ENCODE measurements around the gene KIR2DL4. TPM values are rescaled to one million over a fixed set of nuclear protein-coding genes. Genes with fewer than 3 reads are reported as not detected.
"Not testable (repeated sequence)": the region's sequence is repeated elsewhere in the genome, so short reads cannot be mapped to it uniquely, and the experiment has no call there.

Gene KIR2DL4
- total RNA-seq, 6 experiments from 2014 or later, result not detected

DNA sequence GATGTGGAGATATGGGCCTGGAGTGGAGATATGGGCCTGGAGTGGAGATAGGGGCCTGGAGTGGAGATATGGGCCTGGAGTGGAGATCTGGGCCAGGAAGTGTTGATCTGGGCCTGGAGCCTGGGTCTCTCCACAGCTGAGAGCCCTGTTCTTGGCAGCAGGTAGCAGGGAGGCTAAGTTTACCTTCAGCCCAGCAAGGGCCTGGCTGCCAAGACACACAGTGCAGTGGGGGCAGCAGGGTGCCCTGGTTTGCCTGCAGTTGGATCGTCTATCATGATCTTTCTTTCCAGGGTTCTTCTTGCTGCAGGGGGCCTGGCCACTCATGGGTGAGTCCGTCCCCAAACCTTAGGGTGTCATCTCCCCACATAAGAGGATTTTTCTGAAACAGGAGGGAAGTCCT is 47.5 kb downstream of the KIR2DL4 start:
- Mint-ChIP-seq H3K27ac (no peak overlapping the region), H3K4me1 (ENCODE audit: low read depth) (no peaks in the 10 kb centered on the region), H3K4me3 (no peak overlapping the region), H3K36me3 (ENCODE audit: low read depth) (peaks cover 17% of the 10 kb centered on the region), H3K9me3 (peaks cover 86% of the 10 kb centered on the region), H3K27me3 (ENCODE audit: insufficient read depth) (peaks cover 1% of the 10 kb centered on the region; the same call in 1 of the 2 replicates)
- DNase-seq, result no peak
- TF ChIP-seq, protein P1, sequence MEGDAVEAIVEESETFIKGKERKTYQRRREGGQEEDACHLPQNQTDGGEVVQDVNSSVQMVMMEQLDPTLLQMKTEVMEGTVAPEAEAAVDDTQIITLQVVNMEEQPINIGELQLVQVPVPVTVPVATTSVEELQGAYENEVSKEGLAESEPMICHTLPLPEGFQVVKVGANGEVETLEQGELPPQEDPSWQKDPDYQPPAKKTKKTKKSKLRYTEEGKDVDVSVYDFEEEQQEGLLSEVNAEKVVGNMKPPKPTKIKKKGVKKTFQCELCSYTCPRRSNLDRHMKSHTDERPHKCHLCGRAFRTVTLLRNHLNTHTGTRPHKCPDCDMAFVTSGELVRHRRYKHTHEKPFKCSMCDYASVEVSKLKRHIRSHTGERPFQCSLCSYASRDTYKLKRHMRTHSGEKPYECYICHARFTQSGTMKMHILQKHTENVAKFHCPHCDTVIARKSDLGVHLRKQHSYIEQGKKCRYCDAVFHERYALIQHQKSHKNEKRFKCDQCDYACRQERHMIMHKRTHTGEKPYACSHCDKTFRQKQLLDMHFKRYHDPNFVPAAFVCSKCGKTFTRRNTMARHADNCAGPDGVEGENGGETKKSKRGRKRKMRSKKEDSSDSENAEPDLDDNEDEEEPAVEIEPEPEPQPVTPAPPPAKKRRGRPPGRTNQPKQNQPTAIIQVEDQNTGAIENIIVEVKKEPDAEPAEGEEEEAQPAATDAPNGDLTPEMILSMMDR (IDR thresholded peaks at IDR 0.05), result no peak

DNA sequence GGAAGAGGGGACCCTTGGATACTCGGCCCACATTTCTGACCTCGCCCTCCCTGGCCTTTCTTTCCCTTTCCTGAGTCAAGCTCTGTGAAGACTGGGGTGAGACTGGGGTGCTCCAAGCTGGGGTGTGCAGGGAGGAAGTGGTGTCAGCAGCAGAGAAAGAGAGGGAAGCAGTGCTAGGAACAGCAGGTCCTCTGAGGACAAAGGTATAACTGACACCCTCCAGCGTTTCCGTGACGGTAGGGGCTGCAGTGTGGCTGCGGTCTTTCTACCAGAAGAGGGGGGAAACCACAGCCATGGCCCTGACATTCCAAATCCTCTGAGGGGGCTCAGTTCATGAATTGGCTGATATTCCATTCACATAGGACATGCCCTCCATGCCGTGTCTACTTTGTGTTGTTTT is 47.9 kb downstream of the KIR2DL4 start:
- Mint-ChIP-seq H3K4me1 (ENCODE audit: low read depth) (no peaks in the 10 kb centered on the region), H3K27ac (no peak overlapping the region), H3K4me3 (no peak overlapping the region), H3K9me3 (peaks cover 89% of the 10 kb centered on the region), H3K27me3 (ENCODE audit: insufficient read depth) (peaks cover 1% of the 10 kb centered on the region; the same call in 1 of the 2 replicates), H3K36me3 (ENCODE audit: low read depth) (peaks cover 17% of the 10 kb centered on the region)
- TF ChIP-seq, protein P1 (IDR thresholded peaks at IDR 0.05), result no peak
- DNase-seq, result no peak

DNA sequence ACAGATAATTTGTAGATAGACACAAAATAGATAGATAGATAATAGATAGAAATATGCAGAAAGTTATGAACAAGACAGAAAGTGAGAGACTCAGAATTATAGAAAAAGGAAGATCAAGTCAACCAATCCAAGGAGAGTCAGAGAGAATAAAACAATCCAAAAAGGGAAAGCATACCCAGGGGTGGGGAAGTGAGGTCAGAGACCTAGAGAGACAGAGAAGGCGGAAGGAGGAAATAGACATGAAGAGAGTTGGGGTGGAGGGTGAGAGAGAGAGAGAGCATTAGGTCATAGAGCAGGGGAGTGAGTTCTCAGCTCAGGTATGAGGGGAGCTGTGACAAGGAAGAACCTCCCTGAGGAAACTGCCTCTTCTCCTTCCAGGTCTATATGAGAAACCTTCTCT is 51.8 kb downstream of the KIR2DL4 start:
- peaks cover 79% of the 10 kb centered on the region for H3K9me3 Mint-ChIP-seq
- H3K4me3 Mint-ChIP-seq; H3K27ac Mint-ChIP-seq; H3K36me3 Mint-ChIP-seq (ENCODE audit: low read depth); H3K4me1 Mint-ChIP-seq (ENCODE audit: low read depth); DNase-seq; H3K27me3 Mint-ChIP-seq (ENCODE audit: insufficient read depth): not testable (repeated sequence)

DNA sequence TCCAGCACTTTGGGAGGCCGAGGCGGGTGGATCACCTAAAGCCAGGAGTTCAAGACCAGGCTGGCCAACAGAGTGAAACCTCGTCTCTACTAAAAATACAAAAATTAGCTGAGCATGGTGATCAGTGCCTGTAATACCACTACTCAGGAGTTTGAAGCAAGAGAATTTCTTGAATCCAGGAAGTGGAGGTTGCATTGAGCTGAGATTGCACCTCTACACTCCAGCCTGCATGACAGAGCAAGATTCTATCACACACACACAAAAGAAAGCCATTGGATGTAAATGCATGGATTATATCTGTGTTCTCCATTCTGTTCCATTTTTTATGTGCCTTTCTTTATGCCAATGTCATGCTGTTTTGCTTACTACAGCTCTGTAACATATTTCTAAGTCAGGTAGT is 55.1 kb downstream of the KIR2DL4 start:
- not testable (repeated sequence) for H3K4me1 Mint-ChIP-seq (ENCODE audit: low read depth); DNase-seq; H3K27ac Mint-ChIP-seq; H3K4me3 Mint-ChIP-seq; H3K27me3 Mint-ChIP-seq (ENCODE audit: insufficient read depth); H3K36me3 Mint-ChIP-seq (ENCODE audit: low read depth)
- peaks cover 68% of the 10 kb centered on the region for H3K9me3 Mint-ChIP-seq

DNA sequence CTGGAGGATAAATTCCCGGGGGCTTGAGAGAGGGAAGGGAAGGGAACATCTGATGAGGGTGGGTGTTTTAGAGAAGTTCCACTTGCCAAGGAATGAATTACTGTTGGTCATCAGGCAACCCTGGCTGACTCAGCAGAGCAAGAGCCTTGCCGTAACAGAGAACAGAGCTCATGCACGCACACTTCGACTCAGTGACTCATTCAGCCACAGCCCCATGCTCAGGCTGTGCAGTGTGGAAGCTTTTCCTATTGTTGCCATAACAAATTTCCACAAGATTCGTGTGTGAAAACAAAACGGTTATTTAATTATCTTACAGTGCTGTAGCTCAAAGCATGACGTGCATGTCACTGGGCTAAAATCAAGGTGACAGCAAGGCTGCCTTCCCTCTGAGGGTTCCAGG is 56.0 kb downstream of the KIR2DL4 start:
- not testable (repeated sequence) for H3K27me3 Mint-ChIP-seq (ENCODE audit: insufficient read depth); DNase-seq; H3K4me1 Mint-ChIP-seq (ENCODE audit: low read depth); H3K36me3 Mint-ChIP-seq (ENCODE audit: low read depth); H3K27ac Mint-ChIP-seq; H3K4me3 Mint-ChIP-seq
- peaks cover 61% of the 10 kb centered on the region for H3K9me3 Mint-ChIP-seq

DNA sequence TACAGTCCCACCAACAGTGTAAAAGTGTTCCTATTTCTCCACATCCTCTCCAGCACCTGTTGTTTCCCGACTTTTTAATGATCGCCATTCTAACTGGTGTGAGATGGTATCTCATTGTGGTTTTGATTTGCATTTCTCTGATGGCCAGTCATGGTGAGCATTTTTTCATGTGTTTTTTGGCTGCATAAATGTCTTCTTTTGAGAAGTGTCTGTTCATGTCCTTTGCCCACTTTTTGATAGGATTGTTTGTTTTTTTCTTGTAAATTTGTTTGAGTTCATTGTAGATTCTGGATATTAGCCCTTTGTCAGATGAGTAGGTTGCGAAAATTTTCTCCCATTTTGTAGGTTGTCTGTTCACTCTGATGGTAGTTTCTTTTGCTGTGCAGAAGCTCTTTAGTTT is 60.0 kb downstream of the KIR2DL4 start:
- H3K27ac Mint-ChIP-seq; H3K4me3 Mint-ChIP-seq; H3K36me3 Mint-ChIP-seq (ENCODE audit: low read depth); H3K27me3 Mint-ChIP-seq (ENCODE audit: insufficient read depth); H3K4me1 Mint-ChIP-seq (ENCODE audit: low read depth); DNase-seq: not testable (repeated sequence)
- peaks cover 57% of the 10 kb centered on the region for H3K9me3 Mint-ChIP-seq

Other genes with a start within 250 kb of the KIR2DL4 start
- gene LILRA2, start 229.8 kb upstream of the KIR2DL4 start, total RNA-seq (2021; fragmentation: NEBNext Ultra II Directional; extraction: Animal tissue kit (Norgen Biotek cat#: 25700)), result not detected
- not detected for gene LILRA1, start 210.0 kb upstream of the KIR2DL4 start, total RNA-seq (2021; fragmentation: NEBNext Ultra II Directional; extraction: Animal tissue kit (Norgen Biotek cat#: 25700))
- gene LILRB1, start 173.1 kb upstream of the KIR2DL4 start, total RNA-seq (2021; fragmentation: NEBNext Ultra II Directional; extraction: Animal tissue kit (Norgen Biotek cat#: 25700)), result not detected
- gene LILRB4, start 140.6 kb upstream of the KIR2DL4 start, total RNA-seq (2021; fragmentation: NEBNext Ultra II Directional; extraction: Animal tissue kit (Norgen Biotek cat#: 25700)), result not detected
- not detected for gene KIR3DL3, start 79.2 kb upstream of the KIR2DL4 start, total RNA-seq (2021; fragmentation: NEBNext Ultra II Directional; extraction: Animal tissue kit (Norgen Biotek cat#: 25700))
- gene KIR2DL3, start 65.1 kb upstream of the KIR2DL4 start, total RNA-seq (2021; fragmentation: NEBNext Ultra II Directional; extraction: Animal tissue kit (Norgen Biotek cat#: 25700)), result not detected
- not detected for gene KIR2DL1, start 33.8 kb upstream of the KIR2DL4 start, total RNA-seq (2021; fragmentation: NEBNext Ultra II Directional; extraction: Animal tissue kit (Norgen Biotek cat#: 25700))
- not detected for gene KIR3DL1, start 12.9 kb downstream of the KIR2DL4 start, total RNA-seq (2021; fragmentation: NEBNext Ultra II Directional; extraction: Animal tissue kit (Norgen Biotek cat#: 25700))
- gene KIR2DS4, start 29.1 kb downstream of the KIR2DL4 start, total RNA-seq (2021; fragmentation: NEBNext Ultra II Directional; extraction: Animal tissue kit (Norgen Biotek cat#: 25700)), result not detected
- not detected for gene KIR3DL2, start 46.8 kb downstream of the KIR2DL4 start, total RNA-seq (2021; fragmentation: NEBNext Ultra II Directional; extraction: Animal tissue kit (Norgen Biotek cat#: 25700))
- gene FCAR, start 70.6 kb downstream of the KIR2DL4 start, total RNA-seq (2021; fragmentation: NEBNext Ultra II Directional; extraction: Animal tissue kit (Norgen Biotek cat#: 25700)), result not detected
- not detected for gene NCR1, start 102.5 kb downstream of the KIR2DL4 start, total RNA-seq (2021; fragmentation: NEBNext Ultra II Directional; extraction: Animal tissue kit (Norgen Biotek cat#: 25700))
- gene NLRP7, start 143.9 kb downstream of the KIR2DL4 start, total RNA-seq (2021; fragmentation: NEBNext Ultra II Directional; extraction: Animal tissue kit (Norgen Biotek cat#: 25700)), result not detected
- under 1 TPM in 1 of 6 experiments, not detected in 5; 0.26 TPM for gene NLRP2, start 162.8 kb downstream of the KIR2DL4 start, total RNA-seq (2021; fragmentation: NEBNext Ultra II Directional; extraction: Animal tissue kit (Norgen Biotek cat#: 25700))
- gene GP6, start 234.7 kb downstream of the KIR2DL4 start, total RNA-seq (2021; fragmentation: NEBNext Ultra II Directional; extraction: Animal tissue kit (Norgen Biotek cat#: 25700)), result not detected